GM19238 (cell line): ENCODE measurements around the gene GTPBP6.
"Not testable (repeated sequence)": the region's sequence is repeated elsewhere in the genome, so short reads cannot be mapped to it uniquely, and the experiment has no call there.

ENCODE experiments used
- DNase-seq: peaks from one replicate; pipeline ENCODE4 v3.0.0; 2011; ENCODE audit warnings: low spot score; ENCODE audit not compliant: insufficient read length

The GTPBP6 gene

GRCh38 chrX:292900-293897 is 25.4 kb downstream of the GTPBP6 start:
- no peak for DNase-seq

- no peak for DNase-seq
Measured at GRCh38 chrX:291411-291901, 27.1 kb downstream of the GTPBP6 start.

GRCh38 chrX:290476-291166 is 28.0 kb downstream of the GTPBP6 start:
- no peak for DNase-seq

- no peak for DNase-seq
Measured at GRCh38 chrX:288561-288991, 30.0 kb downstream of the GTPBP6 start.

- no peak for DNase-seq
Measured at GRCh38 chrX:287670-288069, 30.9 kb downstream of the GTPBP6 start.

GRCh38 chrX:285076-285677 is 33.4 kb downstream of the GTPBP6 start:
- DNase-seq: no peak

- DNase-seq: peak; percentile 95
Measured at GRCh38 chrX:283115-283845, 35.3 kb downstream of the GTPBP6 start.

GRCh38 chrX:282000-282681 is 36.5 kb downstream of the GTPBP6 start:
- DNase-seq: not testable (repeated sequence)

- no peak for DNase-seq
Measured at GRCh38 chrX:281166-281999, 37.2 kb downstream of the GTPBP6 start, which contains the start of gene PLCXD1. PLCXD1 (plus strand) TSS chrX:281381; CDS start chrX:284188, 2,807 bp downstream.

GRCh38 chrX:280722-281121 is 37.9 kb downstream of the GTPBP6 start:
- DNase-seq: not testable (repeated sequence)

- DNase-seq: not testable (repeated sequence)
Measured at GRCh38 chrX:279757-280604, 38.6 kb downstream of the GTPBP6 start.

GRCh38 chrX:276581-277201 is 41.9 kb downstream of the GTPBP6 start:
- no peak for DNase-seq

GRCh38 chrX:275967-276580 is 42.5 kb downstream of the GTPBP6 start:
- peak; percentile 72 for DNase-seq

- DNase-seq: no peak
Measured at GRCh38 chrX:275476-275966, 43.1 kb downstream of the GTPBP6 start.

GRCh38 chrX:274904-275475 is 43.6 kb downstream of the GTPBP6 start:
- DNase-seq: no peak

GRCh38 chrX:270848-271367 is 47.7 kb downstream of the GTPBP6 start:
- DNase-seq: no peak

GRCh38 chrX:267771-268261 is 50.8 kb downstream of the GTPBP6 start:
- no peak for DNase-seq
